HEK293 (cell line): Measurements from ENCODE around the gene ZNF385D.
"Not testable (repeated sequence)": the region's sequence is repeated elsewhere in the genome, so short reads cannot be mapped to it uniquely, and the experiment has no call there.

ENCODE experiments used
- GLIS2 ChIP-seq: fragments of 450-650 bp; formaldehyde crosslinking; IDR thresholded peaks from 2 replicates; pipeline ENCODE4 v1.5.1; 2016; ENCODE audit warnings: missing biosample characterization, missing genetic modification characterization
- MYNN ChIP-seq: fragments of 450-650 bp; formaldehyde crosslinking; IDR thresholded peaks from 2 replicates; pipeline ENCODE4 v1.5.1; 2016; ENCODE audit warnings: missing biosample characterization, missing genetic modification characterization, borderline replicate concordance
- SETDB1 ChIP-seq: IDR thresholded peaks from one replicate; pipeline ENCODE4 v1.6.1; 2017; ENCODE audit warnings: mild to moderate bottlenecking, low read length, moderate library complexity, mixed read lengths; ENCODE audit not compliant: insufficient read length
- SP2 ChIP-seq: fragments of 450-650 bp; formaldehyde crosslinking; IDR thresholded peaks from 2 replicates; pipeline ENCODE4 v1.5.1; 2016; ENCODE audit warnings: missing biosample characterization, missing genetic modification characterization
- ZBTB1 ChIP-seq: fragments of 450-650 bp; formaldehyde crosslinking; IDR thresholded peaks from 2 replicates; pipeline ENCODE4 v1.5.1; 2016; ENCODE audit warnings: missing biosample characterization, missing genetic modification characterization
- ZNF335 ChIP-seq: fragments of 450-650 bp; formaldehyde crosslinking; conservative IDR thresholded peaks from 2 replicates; pipeline ENCODE4 v1.5.1; 2016; ENCODE audit warnings: missing biosample characterization, missing genetic modification characterization
- ZNF48 ChIP-seq: fragments of 450-650 bp; formaldehyde crosslinking; IDR thresholded peaks from 2 replicates; pipeline ENCODE4 v1.5.1; 2016; ENCODE audit warnings: missing biosample characterization, missing genetic modification characterization
- ZNF76 ChIP-seq: fragments of 450-650 bp; formaldehyde crosslinking; IDR thresholded peaks from 2 replicates; pipeline ENCODE4; 2016; ENCODE audit warnings: low read depth, missing biosample characterization, missing genetic modification characterization, borderline replicate concordance
- TF ChIP-seq, protein P1 (sequence below): fragments of 450-650 bp; formaldehyde crosslinking; IDR thresholded peaks from 2 replicates; pipeline ENCODE4 v1.5.1; 2016; ENCODE audit warnings: missing biosample characterization, missing genetic modification characterization
- TF ChIP-seq, protein P2 (sequence below): fragments of 450-650 bp; formaldehyde crosslinking; IDR thresholded peaks from 2 replicates; pipeline ENCODE4 v1.5.1; 2016; ENCODE audit warnings: missing biosample characterization, missing genetic modification characterization
- TF ChIP-seq, protein P3 (sequence below): fragments of 450-650 bp; formaldehyde crosslinking; IDR thresholded peaks from 2 replicates; pipeline ENCODE4 v1.5.1; 2016; ENCODE audit warnings: missing biosample characterization, missing genetic modification characterization

GRCh38 chr3:21378036-21378435 is 373.0 kb downstream of the ZNF385D start:
- TF ChIP-seq SP2 (tag by site-specific recombination); SETDB1; MYNN (tag by site-specific recombination); ZNF76 (tag by site-specific recombination); GLIS2 (tag by site-specific recombination); ZBTB1 (tag by site-specific recombination); ZNF48 (tag by site-specific recombination); ZNF335 (tag by site-specific recombination): not testable (repeated sequence)
- TF ChIP-seq, protein P1, sequence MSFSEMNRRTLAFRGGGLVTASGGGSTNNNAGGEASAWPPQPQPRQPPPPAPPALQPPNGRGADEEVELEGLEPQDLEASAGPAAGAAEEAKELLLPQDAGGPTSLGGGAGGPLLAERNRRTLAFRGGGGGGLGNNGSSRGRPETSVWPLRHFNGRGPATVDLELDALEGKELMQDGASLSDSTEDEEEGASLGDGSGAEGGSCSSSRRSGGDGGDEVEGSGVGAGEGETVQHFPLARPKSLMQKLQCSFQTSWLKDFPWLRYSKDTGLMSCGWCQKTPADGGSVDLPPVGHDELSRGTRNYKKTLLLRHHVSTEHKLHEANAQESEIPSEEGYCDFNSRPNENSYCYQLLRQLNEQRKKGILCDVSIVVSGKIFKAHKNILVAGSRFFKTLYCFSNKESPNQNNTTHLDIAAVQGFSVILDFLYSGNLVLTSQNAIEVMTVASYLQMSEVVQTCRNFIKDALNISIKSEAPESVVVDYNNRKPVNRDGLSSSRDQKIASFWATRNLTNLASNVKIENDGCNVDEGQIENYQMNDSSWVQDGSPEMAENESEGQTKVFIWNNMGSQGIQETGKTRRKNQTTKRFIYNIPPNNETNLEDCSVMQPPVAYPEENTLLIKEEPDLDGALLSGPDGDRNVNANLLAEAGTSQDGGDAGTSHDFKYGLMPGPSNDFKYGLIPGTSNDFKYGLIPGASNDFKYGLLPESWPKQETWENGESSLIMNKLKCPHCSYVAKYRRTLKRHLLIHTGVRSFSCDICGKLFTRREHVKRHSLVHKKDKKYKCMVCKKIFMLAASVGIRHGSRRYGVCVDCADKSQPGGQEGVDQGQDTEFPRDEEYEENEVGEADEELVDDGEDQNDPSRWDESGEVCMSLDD (tag by site-specific recombination): not testable (repeated sequence)
- TF ChIP-seq, protein P2, sequence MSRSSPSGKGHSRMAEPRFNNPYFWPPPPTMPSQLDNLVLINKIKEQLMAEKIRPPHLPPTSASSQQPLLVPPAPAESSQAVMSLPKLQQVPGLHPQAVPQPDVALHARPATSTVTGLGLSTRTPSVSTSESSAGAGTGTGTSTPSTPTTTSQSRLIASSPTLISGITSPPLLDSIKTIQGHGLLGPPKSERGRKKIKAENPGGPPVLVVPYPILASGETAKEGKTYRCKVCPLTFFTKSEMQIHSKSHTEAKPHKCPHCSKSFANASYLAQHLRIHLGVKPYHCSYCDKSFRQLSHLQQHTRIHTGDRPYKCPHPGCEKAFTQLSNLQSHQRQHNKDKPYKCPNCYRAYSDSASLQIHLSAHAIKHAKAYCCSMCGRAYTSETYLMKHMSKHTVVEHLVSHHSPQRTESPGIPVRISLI (tag by site-specific recombination): not testable (repeated sequence)
- TF ChIP-seq, protein P3, sequence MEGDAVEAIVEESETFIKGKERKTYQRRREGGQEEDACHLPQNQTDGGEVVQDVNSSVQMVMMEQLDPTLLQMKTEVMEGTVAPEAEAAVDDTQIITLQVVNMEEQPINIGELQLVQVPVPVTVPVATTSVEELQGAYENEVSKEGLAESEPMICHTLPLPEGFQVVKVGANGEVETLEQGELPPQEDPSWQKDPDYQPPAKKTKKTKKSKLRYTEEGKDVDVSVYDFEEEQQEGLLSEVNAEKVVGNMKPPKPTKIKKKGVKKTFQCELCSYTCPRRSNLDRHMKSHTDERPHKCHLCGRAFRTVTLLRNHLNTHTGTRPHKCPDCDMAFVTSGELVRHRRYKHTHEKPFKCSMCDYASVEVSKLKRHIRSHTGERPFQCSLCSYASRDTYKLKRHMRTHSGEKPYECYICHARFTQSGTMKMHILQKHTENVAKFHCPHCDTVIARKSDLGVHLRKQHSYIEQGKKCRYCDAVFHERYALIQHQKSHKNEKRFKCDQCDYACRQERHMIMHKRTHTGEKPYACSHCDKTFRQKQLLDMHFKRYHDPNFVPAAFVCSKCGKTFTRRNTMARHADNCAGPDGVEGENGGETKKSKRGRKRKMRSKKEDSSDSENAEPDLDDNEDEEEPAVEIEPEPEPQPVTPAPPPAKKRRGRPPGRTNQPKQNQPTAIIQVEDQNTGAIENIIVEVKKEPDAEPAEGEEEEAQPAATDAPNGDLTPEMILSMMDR (tag by site-specific recombination): not testable (repeated sequence)
